Sigmoid colon (tissue), 4 donors: ENCODE results near the gene METTL21A.

Experiments used
- CTCF ChIP-seq, 4 experiments: fragments of 450-650 bp in 3 of 4; fragments of 200-600 bp in 1 of 4; IDR thresholded peaks; one replicate each; pipeline ENCODE4 v1.5.1; 2016 to 2019; ENCODE audit warnings: antibody characterized with exemption in 4 of 4, mild to moderate bottlenecking in 3 of 4, moderate library complexity in 2 of 4
- EP300 ChIP-seq, 4 donors: sonication (generic); formaldehyde crosslinking; IDR thresholded peaks; one replicate each; pipeline ENCODE4 v1.6.1; 2017; ENCODE audit warnings: antibody characterized with exemption in 4 of 4
- POLR2A ChIP-seq, 2 donors: fragments of 450-650 bp; IDR thresholded peaks; one replicate each; pipeline ENCODE4 v1.6.1; 2016; ENCODE audit warnings: antibody characterized with exemption in 2 of 2, mild to moderate bottlenecking in 2 of 2, moderate library complexity in 2 of 2
- POLR2AphosphoS5 ChIP-seq, 4 donors: sonication (generic); formaldehyde crosslinking; IDR thresholded peaks; one replicate each; pipeline ENCODE4 v1.6.1; 2017; ENCODE audit warnings: antibody characterized with exemption in 4 of 4

- TF ChIP-seq CTCF (IDR thresholded peaks at IDR 0.05) (no peak), POLR2AphosphoS5 (IDR thresholded peaks at IDR 0.05) (no peak), EP300 (IDR thresholded peaks at IDR 0.05) (no peak), POLR2A (IDR thresholded peaks at IDR 0.05) (no peak)
These were observed 10.4 kb downstream of the METTL21A start for GRCh38 chr2:207614824-207615223.
